GM21367 (cell line): ENCODE measurements around the gene BTN1A1.

Source experiments
- ATAC-seq: cut with Tn5 transposase; IDR thresholded peaks from one replicate; pipeline ENCODE4 v1.9.1; 2021; ENCODE audit not compliant: unreplicated experiment

BTN1A1 gene

DNA sequence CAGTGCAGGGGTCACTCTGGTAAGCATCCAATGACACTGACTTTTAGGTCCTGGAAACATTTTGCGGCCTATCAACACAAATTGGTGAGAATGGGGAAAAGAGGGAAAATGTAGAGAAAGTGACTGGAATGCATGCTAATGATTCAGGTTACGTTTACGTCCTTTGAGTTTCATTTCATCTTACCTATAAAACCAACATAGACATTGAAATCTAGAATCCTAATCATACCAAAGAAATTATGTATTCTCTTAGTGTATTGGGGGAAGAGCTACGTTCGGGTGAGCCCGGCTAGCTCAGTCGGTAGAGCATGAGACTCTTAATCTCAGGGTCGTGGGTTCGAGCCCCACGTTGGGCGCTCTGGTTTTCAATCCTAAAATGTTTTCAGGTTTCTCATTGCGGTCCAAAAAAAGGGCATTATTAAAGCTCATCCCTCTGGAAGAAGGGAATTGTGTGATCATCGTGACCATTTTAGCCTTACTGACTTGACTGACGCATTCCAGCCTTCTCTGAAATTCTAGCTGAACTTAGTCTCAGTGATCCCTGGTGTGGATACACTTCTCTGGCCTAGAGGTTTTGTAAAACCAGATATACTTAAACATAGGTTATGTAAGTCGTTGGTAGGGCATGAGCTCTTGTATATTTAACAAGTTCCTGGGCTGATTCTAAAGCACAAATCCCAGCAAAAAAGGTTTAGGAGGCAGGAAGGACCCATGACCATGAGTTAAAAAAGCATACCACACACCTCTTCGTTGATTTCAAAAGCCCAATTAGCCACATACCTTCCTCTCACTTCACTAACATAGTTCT lies 56.4 kb downstream of the BTN1A1 start:
- ATAC-seq = no peak
